NCI-H1105 (cell line): ENCODE results near the gene UBASH3B.

Experiments used
- DNase-seq: peaks from one replicate; lab custom pipeline; 2025; lab: John Stamatoyannopoulos, UW

Gene UBASH3B

DNA sequence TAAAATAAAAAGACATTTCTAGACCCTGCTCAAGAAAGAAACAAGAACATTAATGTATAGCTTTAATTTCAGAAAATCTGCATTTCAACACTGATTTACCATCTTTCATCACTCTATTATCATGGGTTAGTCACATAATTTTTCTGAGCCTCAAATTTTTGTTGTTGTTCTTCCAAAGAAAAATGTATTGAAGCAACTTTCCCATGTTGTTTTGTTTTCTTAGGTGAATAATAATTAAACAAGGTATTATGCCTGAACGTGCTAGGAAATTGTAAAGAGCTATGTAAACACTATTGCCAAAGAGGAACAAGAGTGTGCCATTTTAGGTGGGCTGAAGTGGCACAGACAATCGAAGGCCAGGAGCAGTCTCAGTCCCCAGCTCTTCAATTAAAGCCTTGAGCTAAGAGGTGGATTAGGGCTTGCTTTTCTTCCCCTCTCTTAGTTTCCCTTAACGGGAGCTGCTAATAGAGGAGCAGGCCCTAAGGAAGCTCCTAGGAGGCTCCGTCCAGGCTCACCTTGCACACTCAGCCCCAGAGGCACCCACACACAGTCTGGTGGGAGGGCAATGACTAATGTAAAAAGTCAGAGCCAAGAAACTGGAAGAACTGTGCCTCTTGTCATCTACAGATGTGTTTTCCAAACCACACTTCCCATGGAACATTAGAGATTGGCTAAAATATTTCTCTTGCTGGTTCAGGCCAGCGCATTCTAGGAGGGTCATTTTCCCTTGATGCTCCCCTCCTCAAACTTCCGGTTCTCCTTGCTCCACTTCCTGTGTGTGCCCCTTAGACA, 8.8 kb upstream of the UBASH3B start:
- DNase-seq, result peak; percentile 45

DNA sequence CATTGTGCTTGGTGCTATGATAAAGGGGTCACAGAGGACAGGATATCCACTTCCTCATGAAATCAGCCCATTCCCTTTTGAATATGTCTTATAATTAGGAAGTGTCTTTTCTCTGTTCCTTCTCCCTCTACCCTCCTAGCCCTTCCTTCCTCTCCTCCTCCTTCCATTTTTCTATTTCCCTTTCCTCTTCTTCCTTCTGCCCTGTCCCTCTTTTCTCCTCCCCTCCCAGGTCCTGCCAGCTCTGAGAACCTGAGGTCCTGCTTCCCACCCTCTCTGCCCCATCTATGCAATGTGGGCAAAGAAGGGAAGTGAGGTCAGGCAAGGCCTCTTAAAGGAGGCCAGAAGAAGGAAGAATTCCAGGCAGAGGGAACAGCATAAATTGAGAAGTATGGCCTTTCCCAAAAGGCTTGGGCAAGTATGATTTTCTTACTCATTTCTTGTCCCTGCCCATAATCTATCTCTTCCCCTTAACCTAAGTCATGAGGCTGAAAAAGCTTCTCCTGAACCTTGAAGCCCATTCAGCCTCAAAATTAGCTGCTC, 7.7 kb upstream of the UBASH3B start:
- DNase-seq, result no peak

DNA sequence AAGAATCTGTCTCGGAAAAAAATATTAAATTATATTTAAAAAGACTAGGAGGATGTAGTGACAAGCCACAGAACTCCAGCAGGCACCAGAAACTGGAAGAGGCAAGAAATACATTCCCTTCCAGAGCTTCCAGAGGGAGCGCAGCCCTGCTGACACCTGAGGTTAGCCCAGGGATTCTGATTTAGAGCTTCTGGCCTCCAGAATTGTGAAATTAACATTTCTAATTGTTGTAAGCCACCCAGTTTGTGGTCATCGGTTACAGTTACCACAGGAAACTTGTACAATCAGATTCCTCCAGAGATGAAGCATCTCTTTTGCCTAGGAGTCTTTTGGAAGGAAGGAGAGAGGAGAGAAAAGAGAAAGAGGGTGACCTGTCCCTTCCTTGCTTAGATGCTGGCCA, 6.4 kb upstream of the UBASH3B start:
- DNase-seq, result no peak

DNA sequence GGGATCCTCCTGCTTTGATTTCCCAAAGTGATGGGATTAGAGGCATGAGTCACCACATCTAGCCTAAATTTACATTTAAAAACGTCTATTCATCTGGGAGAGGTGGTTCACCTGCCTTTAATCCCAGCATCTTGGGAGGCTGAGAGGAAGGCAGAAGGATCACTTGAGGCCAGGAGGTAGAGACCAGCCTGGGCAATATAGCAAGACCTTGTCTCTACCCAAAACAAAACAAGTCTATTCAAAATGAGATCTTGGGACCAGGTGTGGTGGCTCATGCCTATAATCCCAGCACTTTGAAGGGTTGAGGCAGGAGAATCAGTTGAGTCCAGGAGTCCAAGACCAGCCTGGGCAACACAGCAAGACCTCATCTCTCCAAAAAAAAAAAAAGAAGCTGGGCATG, 4.9 kb upstream of the UBASH3B start:
- DNase-seq, result no peak

DNA sequence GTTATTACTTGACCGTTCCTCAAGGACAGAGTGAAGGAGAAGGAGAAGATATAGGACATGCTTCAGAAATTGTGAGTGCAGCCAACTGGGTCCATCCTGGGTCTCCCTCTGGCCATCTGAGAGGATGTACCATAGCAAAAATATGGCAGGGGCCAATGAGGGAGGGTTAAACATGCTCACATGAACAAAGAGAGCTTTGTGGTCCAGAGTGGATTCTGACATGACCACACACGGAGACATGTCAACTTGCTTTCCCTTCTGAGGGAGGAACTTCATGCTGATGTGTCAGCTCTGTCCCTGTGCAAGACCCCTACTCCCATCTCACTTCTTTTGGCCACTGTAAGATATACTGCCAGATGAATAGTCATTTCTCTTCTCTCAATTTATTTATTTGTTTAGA, 3.0 kb upstream of the UBASH3B start:
- DNase-seq, result no peak

GRCh38 chr11:122653916-122654585, 1.5 kb upstream of the UBASH3B start:
- no peak for DNase-seq

GRCh38 chr11:122656073-122656630, 630 bp downstream of the UBASH3B start:
- DNase-seq, result peak; percentile 45

DNA sequence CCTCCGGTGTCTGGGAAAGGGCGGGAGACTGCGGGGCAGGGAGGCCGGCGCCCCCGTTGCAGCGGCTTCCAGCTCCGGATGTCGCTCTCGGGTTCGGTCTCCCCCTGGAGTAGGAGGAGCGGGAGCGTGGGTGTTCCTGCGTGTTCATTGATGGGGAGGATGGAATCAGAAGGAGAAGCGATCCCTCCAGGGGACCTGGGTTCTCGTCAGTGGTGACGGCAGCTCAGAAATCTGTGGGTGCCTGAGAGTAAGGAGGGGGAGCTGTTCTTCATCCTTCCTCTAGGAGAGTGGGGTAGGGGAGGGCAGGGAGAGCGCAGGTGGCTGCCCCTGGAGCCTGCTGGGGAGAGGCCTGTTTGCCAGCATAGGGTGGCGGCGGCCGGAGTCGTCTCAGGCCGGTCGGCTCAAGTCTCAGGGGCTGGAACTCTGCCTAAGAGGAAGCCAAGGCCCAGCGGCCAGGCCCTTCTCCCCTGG, 1.1 kb downstream of the UBASH3B start:
- no peak for DNase-seq

DNA sequence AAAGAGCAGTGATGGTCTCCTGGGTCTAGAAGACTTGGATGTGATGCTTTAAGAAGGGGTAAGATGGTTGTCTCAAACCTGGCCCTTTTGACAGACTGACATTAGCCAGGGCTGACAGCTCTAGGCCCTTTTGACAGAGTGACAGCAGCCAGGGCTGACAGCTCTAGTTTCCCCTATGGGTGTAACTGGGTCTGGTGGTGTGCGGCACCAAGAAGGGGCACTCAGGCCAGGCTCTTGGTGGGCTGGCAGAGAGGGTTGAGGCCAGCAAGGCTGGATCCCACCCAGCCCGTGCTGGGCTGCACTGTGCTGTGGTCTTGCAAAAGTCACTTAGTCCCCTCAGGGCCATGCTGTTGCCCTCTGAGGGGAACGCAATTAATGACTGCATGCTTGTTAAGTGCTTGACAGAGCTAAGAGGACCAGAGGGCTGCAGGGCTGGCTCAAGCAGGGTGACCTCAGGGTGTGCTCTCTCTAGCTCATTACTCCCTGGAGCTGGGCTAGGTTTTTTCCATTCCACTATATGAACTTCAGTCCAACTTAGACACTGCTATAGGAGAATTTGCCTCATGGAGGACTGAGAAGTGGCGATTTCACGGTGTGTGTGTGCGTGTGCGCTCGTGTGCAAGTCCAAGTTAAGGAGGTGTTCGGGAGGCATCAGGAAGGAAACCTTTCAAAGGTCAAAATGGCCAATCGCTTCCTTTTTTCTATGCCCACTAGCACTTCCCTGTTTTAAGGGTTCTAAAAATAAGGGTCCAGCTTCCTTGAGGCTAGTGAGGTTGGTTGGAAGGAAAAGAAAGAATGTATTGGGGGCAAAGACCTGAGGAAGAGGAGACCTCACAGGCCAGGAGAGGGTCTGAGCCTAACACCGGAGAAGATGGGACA, 4.4 kb downstream of the UBASH3B start:
- DNase-seq, result no peak

DNA sequence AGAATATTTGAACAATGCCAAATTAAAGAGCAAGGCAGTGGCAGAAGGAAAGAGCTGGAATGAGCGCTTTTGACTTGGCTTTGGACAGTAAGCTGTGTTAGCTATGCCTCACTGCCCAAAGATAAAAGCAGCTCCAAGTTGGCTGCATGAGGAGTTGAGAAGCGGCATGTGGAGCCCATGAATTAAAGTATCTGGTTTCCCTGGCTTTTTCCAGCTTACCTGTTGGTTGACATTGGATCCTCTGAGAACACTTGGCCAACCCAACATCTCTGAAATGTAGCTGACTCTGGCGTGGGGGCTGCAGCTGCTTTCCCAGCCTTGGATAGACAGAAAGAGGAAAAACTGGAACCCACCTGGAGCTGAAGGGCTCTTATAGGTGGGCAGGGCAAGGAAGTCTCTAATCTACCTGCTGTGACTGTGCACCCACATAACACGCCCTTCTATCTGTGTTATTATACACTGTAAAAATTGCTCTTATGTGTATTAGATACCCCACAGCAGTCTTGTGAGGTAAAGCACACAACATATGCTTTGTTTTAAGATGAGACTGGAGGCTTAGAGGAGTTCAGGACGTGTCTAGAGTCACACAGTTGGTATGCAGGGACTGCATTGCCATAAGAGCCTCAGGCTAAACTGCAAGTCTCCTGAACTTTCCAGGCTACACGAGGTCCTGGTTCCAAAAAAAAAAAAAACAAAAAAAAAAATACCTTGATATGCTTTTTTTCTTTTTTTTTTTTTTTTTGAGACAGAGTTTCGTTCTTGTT, 5.8 kb downstream of the UBASH3B start:
- peak; percentile 95 for DNase-seq

- DNase-seq, result no peak
Measured at GRCh38 chr11:122663056-122663740, 7.7 kb downstream of the UBASH3B start.

- peak; percentile 22 for DNase-seq
Measured at GRCh38 chr11:122663764-122664163, 8.2 kb downstream of the UBASH3B start.

DNA sequence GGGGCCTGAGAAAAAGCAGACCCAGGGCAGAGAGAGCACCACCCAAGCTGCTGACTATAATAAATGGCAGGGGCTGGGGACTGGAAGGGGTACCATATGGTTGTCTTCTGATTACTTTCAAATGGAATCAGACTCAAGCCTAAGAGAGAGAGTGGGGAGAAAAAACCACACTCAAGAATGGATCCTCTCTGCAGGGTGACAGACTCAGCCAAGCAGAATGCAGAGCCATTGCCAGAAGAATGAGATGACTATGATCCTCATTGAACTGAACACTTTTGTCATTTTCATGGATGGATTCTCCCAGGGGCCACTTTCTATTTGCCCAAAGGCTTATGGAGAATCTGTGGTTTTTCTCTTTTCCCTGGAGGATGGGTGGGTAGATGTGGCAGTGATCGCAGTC, 8.7 kb downstream of the UBASH3B start:
- no peak for DNase-seq

- no peak for DNase-seq
Measured at GRCh38 chr11:122665861-122666260, 10.3 kb downstream of the UBASH3B start.

GRCh38 chr11:122666743-122667142, 11.2 kb downstream of the UBASH3B start:
- DNase-seq, result no peak

GRCh38 chr11:122668562-122669090, 13.1 kb downstream of the UBASH3B start:
- no peak for DNase-seq

GRCh38 chr11:122670131-122670530, 14.6 kb downstream of the UBASH3B start:
- no peak for DNase-seq

- no peak for DNase-seq
Measured at GRCh38 chr11:122671400-122671891, 15.9 kb downstream of the UBASH3B start.

GRCh38 chr11:122672892-122673291, 17.4 kb downstream of the UBASH3B start:
- no peak for DNase-seq

DNA sequence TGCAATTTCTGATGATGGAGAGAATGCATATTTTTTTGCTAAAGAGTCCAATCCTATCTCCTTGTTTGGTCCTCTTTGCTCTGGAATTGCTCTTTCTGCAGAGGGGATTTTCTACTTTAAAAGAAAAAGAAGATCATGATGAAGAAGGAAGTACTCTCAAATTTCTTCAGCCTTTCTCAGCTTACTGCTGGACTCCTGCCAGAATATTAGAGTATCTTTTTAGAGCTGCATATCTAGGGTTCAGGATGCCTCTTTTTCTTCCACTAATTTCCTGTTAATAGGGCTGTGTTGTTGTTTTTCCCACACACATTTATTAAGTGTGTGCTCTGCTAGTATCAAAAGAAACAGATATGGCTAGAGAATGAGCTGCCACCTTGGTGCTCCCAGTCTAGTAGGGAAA, 18.2 kb downstream of the UBASH3B start:
- DNase-seq, result no peak
